Right lobe of liver (tissue), 4 donors: Measurements from ENCODE around the gene ADGRF3.
A peak's percentile ranks its signal among the peaks of the same experiment; 100 is the strongest.

Experiments
- POLR2A ChIP-seq: fragments of 450-650 bp; IDR thresholded peaks from one replicate; pipeline ENCODE4 v1.6.1; 2017; ENCODE audit warnings: antibody characterized with exemption, mild to moderate bottlenecking
- TF ChIP-seq, protein P1 (sequence below), 4 donors: fragments of 200-600 bp in 3 of 4; fragments of 450-650 bp in 1 of 4; IDR thresholded peaks; one replicate each; pipeline versions ENCODE4 v1.5.1 to v1.8.0; 2016 to 2022; ENCODE audit warnings: antibody characterized with exemption in 4 of 4, mild to moderate bottlenecking in 2 of 4
- donor health status: DM: no; HTN: no; CAD: no.
- donor health status: DM: no; HTN: no; CAD: no.
- donor health status: DM: no; HTN: yes; CAD: no.

DNA sequence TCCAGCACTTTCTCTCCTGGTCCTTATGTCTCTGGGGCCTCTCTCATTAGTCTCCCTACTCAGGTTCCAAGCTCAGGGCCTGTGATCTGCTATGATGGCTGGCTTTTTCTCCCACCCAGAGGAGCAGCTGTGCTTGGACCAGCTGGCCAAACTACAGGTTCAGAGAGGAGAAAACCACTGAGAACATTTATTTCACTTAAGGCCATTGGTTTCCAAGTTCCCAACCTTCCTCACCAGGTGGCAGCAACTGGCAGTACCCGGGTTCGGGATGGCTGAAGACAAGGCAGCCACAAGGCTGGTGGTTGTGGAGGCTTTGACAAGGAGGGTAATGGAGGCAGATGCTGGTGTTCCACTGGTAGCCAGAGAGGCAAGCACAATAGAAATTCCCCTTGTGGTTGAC, 30.5 kb downstream of the ADGRF3 start:
- TF ChIP-seq, protein P1, sequence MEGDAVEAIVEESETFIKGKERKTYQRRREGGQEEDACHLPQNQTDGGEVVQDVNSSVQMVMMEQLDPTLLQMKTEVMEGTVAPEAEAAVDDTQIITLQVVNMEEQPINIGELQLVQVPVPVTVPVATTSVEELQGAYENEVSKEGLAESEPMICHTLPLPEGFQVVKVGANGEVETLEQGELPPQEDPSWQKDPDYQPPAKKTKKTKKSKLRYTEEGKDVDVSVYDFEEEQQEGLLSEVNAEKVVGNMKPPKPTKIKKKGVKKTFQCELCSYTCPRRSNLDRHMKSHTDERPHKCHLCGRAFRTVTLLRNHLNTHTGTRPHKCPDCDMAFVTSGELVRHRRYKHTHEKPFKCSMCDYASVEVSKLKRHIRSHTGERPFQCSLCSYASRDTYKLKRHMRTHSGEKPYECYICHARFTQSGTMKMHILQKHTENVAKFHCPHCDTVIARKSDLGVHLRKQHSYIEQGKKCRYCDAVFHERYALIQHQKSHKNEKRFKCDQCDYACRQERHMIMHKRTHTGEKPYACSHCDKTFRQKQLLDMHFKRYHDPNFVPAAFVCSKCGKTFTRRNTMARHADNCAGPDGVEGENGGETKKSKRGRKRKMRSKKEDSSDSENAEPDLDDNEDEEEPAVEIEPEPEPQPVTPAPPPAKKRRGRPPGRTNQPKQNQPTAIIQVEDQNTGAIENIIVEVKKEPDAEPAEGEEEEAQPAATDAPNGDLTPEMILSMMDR (IDR thresholded peaks at IDR 0.05) = peak in 2 of 4 donors; percentile 13 to 16
- no peak for TF ChIP-seq POLR2A
